HepG2 (cell line): ENCODE measurements around the gene SULT1B1. TPM values are rescaled to one million over a fixed set of nuclear protein-coding genes. Genes with fewer than 3 reads are reported as not detected.

Experiments used
- ATAC-seq: fragments of 200-7000 bp; cut with Tn5 transposase; 3 replicates; pipeline ENCODE4 v1.9.1; 2020; ENCODE audit warnings: mild to moderate bottlenecking, moderate library complexity
- BruUV-seq: library from RNA; stranded (reverse); fragments of 400-500 nt; replicated peaks from 2 replicates; lab custom pipeline; 2021; lab: Mats Ljungman, UMichigan
- CTCF ChIA-PET: fragments of 300-600 bp; formaldehyde crosslinking; extraction: SDS; loops from one replicate; lab custom pipeline; 2021; ENCODE audit warnings: low total read pairs, inconsistent platforms, low intra/inter-chr PET ratio; lab: Yijun Ruan, JAX
- POLR2A ChIA-PET: fragments of 350-600 bp; sonication (Branson Sonifier 250); formaldehyde crosslinking; loops from one replicate; lab custom pipeline; 2020; ENCODE audit warnings: antibody characterized with exemption, inconsistent platforms; lab: Yijun Ruan, JAX
- DNase-seq: peaks from one replicate; pipeline ENCODE4 v3.0.0-alpha.2; 2015; ENCODE audit warnings: low spot score
- FAIRE-seq: peaks from 3 replicates; lab custom pipeline; 2011; peaks lifted over from hg19 to GRCh38; lab: Jason Lieb, UNC
- H2AFZ ChIP-seq: one replicate; pipeline ENCODE4 v1.6.1; 2011; ENCODE audit warnings: low read length, inconsistent platforms
- H3K27ac ChIP-seq: fragments of 300-600 bp; 3 replicates; pipeline ENCODE4 v1.8.0; 2011; ENCODE audit warnings: mixed run types, mild to moderate bottlenecking, mixed read lengths, low read length, inconsistent platforms; ENCODE audit not compliant: insufficient read depth; ENCODE audit errors: extremely low read length
- H3K27me3 ChIP-seq, 2 experiments: fragments of 200-600 bp in 1 of 2; 2 replicates in 1 of 2; 3 replicates in 1 of 2; pipeline versions ENCODE4 v1.6.0 to v1.8.0; 2011; ENCODE audit warnings: low read length in 2 of 2, mild to moderate bottlenecking in 2 of 2, moderate library complexity in 2 of 2, inconsistent platforms in 1 of 2; ENCODE audit not compliant: insufficient read depth in 2 of 2, control insufficient read depth in 1 of 2
- H3K36me3 ChIP-seq, 2 experiments: fragments of 200-600 bp in 1 of 2; replicated peaks in 1 of 2; 2 replicates in 1 of 2; 3 replicates in 1 of 2; pipeline versions ENCODE4 v1.5.1 to v1.8.0; 2011; ENCODE audit warnings: low read length in 2 of 2, inconsistent platforms in 1 of 2; ENCODE audit not compliant: insufficient read depth in 2 of 2, control insufficient read depth in 1 of 2
- H3K4me1 ChIP-seq: 2 replicates; pipeline ENCODE4 v1.5.1; 2012; ENCODE audit warnings: low read length, inconsistent platforms; ENCODE audit not compliant: insufficient read depth
- H3K4me2 ChIP-seq: 2 replicates; pipeline ENCODE4 v1.6.0; 2011; ENCODE audit warnings: low read depth, low read length, inconsistent platforms
- H3K4me3 ChIP-seq, 3 experiments: fragments of 200-600 bp in 1 of 3; sonication (generic), shearing (Covaris generic) in 1 of 3; replicated peaks in 1 of 3; 2 replicates each; pipeline ENCODE4 v1.5.1; 2011 to 2016; ENCODE audit warnings: low read length in 3 of 3, inconsistent platforms in 2 of 3, low read depth in 2 of 3, mild to moderate bottlenecking in 2 of 3, control low read depth in 1 of 3, mixed read lengths in 1 of 3; ENCODE audit not compliant: insufficient read depth in 1 of 3
- H3K79me2 ChIP-seq: one replicate; pipeline ENCODE4 v1.6.1; 2011; ENCODE audit warnings: low read length, inconsistent platforms; ENCODE audit not compliant: insufficient read depth
- H3K9ac ChIP-seq: 2 replicates; pipeline ENCODE4 v1.6.0; 2011; ENCODE audit warnings: mild to moderate bottlenecking, low read depth, low read length, inconsistent platforms; ENCODE audit not compliant: insufficient read depth
- H3K9me3 ChIP-seq: 2 replicates; pipeline ENCODE4 v1.5.1; 2012; ENCODE audit warnings: mild to moderate bottlenecking, low read length
- H4K20me1 ChIP-seq: 2 replicates; pipeline ENCODE4 v1.6.0; 2011; ENCODE audit warnings: inconsistent platforms, mild to moderate bottlenecking, low read length, moderate library complexity; ENCODE audit not compliant: insufficient read depth
- AGO2 ChIP-seq: fragments of 200-400 bp; formaldehyde crosslinking; optimal IDR thresholded peaks from 2 replicates; pipeline ENCODE3; 2017; ENCODE audit warnings: mild to moderate bottlenecking, low read depth, low read length, moderate library complexity
- ARNTL ChIP-seq: sonication (generic); formaldehyde crosslinking; IDR thresholded peaks from 2 replicates; pipeline ENCODE4 v1.4.0; 2020; ENCODE audit warnings: mild to moderate bottlenecking, missing genetic modification reagents
- ELF3 ChIP-seq: IDR thresholded peaks from 2 replicates; pipeline ENCODE4 v1.6.1; 2016; ENCODE audit warnings: missing genetic modification reagents, missing compliant biosample characterization
- HMGA1 ChIP-seq: sonication (generic); formaldehyde crosslinking; conservative IDR thresholded peaks from 2 replicates; pipeline ENCODE4 v1.4.0; 2020; ENCODE audit warnings: missing genetic modification reagents
- IRX3 ChIP-seq: sonication (generic); formaldehyde crosslinking; IDR thresholded peaks from 2 replicates; pipeline ENCODE4 v1.8.1; 2023; ENCODE audit warnings: mild to moderate bottlenecking, low read depth, missing genetic modification reagents, borderline replicate concordance
- MIER3 ChIP-seq: IDR thresholded peaks from 2 replicates; pipeline ENCODE4 v1.6.1; 2016; ENCODE audit warnings: missing compliant biosample characterization, borderline replicate concordance
- MIXL1 ChIP-seq: IDR thresholded peaks from 2 replicates; pipeline ENCODE4 v1.6.1; 2016
- NCOA5 ChIP-seq: sonication (generic); formaldehyde crosslinking; IDR thresholded peaks from 2 replicates; pipeline ENCODE4 v1.4.0; 2020; ENCODE audit warnings: missing genetic modification reagents
- PAWR ChIP-seq: sonication (generic); formaldehyde crosslinking; IDR thresholded peaks from 2 replicates; pipeline ENCODE4 v1.4.0; 2020; ENCODE audit warnings: missing genetic modification reagents, mild to moderate bottlenecking, borderline replicate concordance
- RBFOX2 ChIP-seq: fragments of 200-400 bp; formaldehyde crosslinking; IDR thresholded peaks from 2 replicates; pipeline ENCODE4 v1.6.1; 2017; ENCODE audit warnings: low read depth, mild to moderate bottlenecking, low read length
- REL ChIP-seq: sonication (generic); formaldehyde crosslinking; conservative IDR thresholded peaks from 2 replicates; pipeline ENCODE4 v1.8.0; 2022; ENCODE audit warnings: mild to moderate bottlenecking, missing genetic modification reagents, moderate library complexity
- SIN3A ChIP-seq: IDR thresholded peaks from 2 replicates; pipeline ENCODE4 v1.6.1; 2011; ENCODE audit warnings: low read depth, mild to moderate bottlenecking, control low read depth, low read length, borderline replicate concordance
- SUZ12 ChIP-seq: fragments of 150-350 bp; IDR thresholded peaks from 2 replicates; pipeline ENCODE4 v1.6.1; 2014; ENCODE audit warnings: low read depth, low read length
- THAP11 ChIP-seq: IDR thresholded peaks from 2 replicates; pipeline ENCODE4 v1.6.1; 2016; ENCODE audit warnings: missing biosample characterization, missing genetic modification reagents
- ZBTB21 ChIP-seq: sonication (generic); formaldehyde crosslinking; IDR thresholded peaks from 2 replicates; pipeline ENCODE4 v1.4.0; 2020; ENCODE audit warnings: missing genetic modification reagents
- ZNF101 ChIP-seq: sonication (generic); formaldehyde crosslinking; IDR thresholded peaks from 2 replicates; pipeline ENCODE4 v1.4.0; 2020; ENCODE audit warnings: mild to moderate bottlenecking, low read depth, missing genetic modification reagents, borderline replicate concordance
- ZNF230 ChIP-seq: sonication (generic); formaldehyde crosslinking; IDR thresholded peaks from 2 replicates; pipeline ENCODE4 v1.4.0; 2020; ENCODE audit warnings: mild to moderate bottlenecking, missing genetic modification reagents
- ZNF678 ChIP-seq: sonication (generic); formaldehyde crosslinking; IDR thresholded peaks from 2 replicates; pipeline ENCODE4 v1.4.0; 2020; ENCODE audit warnings: mild to moderate bottlenecking, missing genetic modification reagents
- ZNF687 ChIP-seq: sonication (generic); formaldehyde crosslinking; IDR thresholded peaks from 2 replicates; pipeline ENCODE4 v1.5.1; 2020; ENCODE audit warnings: mild to moderate bottlenecking, missing genetic modification reagents, moderate library complexity
- WGBS: methylation state at CpG from one replicate; pipeline ENCODE4 v1.1.6; 2017; ENCODE audit warnings: low lambda C conversion rate; 5-methylcytosine and 5-hydroxymethylcytosine counted together
- in situ Hi-C: cut with HindIII; loops from 2 replicates; pipeline ENCODE4 v1.10.0; 2017; ENCODE audit warnings: low pct_unique_long_range_greater_than_20kb; ENCODE audit not compliant: extremely low pct_ligation_motif_present
- intact Hi-C: fragments of 100-400 bp; cut with micrococcal nuclease; formaldehyde crosslinking; loops from one replicate; pipeline ENCODE4 v1.10.0; 2022; ENCODE audit not compliant: unreplicated experiment
- polyA plus RNA-seq, 8 experiments: library from polyadenylated mRNA; depleted of rRNA in 3 of 8; stranded (reverse) in 7 of 8; unstranded in 1 of 8; fragments of >200 nt; fragmentation: Illumina TruSeq in 4 of 8; extraction: Trizol in 4 of 8; gene quantifications; 2 replicates each; pipeline versions ENCODE4 v1.2.1 to v1.2.3, GENCODE V29; 2011 to 2016; ENCODE audit warnings: low read depth in 4 of 8, missing spikeins in 1 of 8, mixed read lengths in 1 of 8; ENCODE audit not compliant: insufficient read depth in 1 of 8
- total RNA-seq, 5 experiments: library from RNA; depleted of rRNA; stranded (reverse); fragments of >200 nt; fragmentation: Illumina TruSeq; extraction: Trizol; gene quantifications; 2 replicates each; pipeline ENCODE4 v1.2.3, GENCODE V29; 2016; ENCODE audit warnings: low read depth in 1 of 5
- TF ChIP-seq, protein P1 (sequence below): IDR thresholded peaks from 2 replicates; pipeline ENCODE4 v1.6.1; 2016; ENCODE audit warnings: mild to moderate bottlenecking, missing biosample characterization, missing genetic modification reagents
- TF ChIP-seq, protein P2 (sequence below): sonication (generic); formaldehyde crosslinking; IDR thresholded peaks from 2 replicates; pipeline ENCODE4 v1.8.0; 2022; ENCODE audit warnings: missing genetic modification reagents, mild to moderate bottlenecking, borderline replicate concordance

SULT1B1 gene
- total and polyA plus RNA-seq, 2 of the 13 experiments (the other 11 are each of a cell fraction or from before 2014, with no cell fraction given) = 0.20 to 0.25 TPM

DNA sequence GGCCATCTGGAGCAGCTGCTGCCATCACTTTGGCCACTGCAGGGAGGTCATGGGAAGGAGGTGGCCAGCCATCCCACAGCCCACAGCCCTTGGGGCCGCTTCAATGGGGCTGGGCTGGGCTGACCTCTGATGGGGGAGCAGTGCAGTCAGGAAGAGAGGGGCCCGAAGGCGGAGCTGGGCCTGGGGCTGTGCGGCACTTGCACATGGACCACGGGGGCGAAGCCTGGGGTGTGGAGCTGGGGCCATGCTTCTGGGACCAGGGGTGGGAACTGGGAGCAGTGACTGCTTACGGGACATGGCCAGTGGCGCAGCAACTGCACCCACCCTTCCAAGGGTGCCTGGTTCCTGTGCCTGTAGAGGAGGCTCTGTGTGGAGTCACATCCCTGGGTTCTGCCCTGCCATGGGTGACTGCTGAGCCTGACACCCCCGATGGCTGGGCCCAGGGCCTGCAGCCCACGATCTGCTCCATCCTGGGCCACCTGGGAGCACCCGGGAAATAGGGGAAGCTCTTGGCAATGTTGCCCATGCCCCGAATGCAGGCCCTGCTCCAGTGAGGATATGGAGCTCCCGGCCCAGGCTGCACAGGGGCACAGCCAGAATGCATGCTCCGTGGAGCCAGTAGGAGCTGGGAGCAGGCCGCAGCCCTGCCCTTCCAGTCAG lies 22.4 kb upstream of the SULT1B1 start:
- Histone ChIP-seq H3K4me3 (no peak overlapping the region), H3K79me2 (no peaks in the 10 kb centered on the region), H4K20me1 (no peaks in the 10 kb centered on the region), H3K9ac (no peak overlapping the region), H3K9me3 (no peaks in the 10 kb centered on the region), H2AFZ (no peak overlapping the region), H3K27me3 (no peaks in the 10 kb centered on the region), H3K36me3 (no peaks in the 10 kb centered on the region), H3K4me1 (peaks cover 47% of the 10 kb centered on the region), H3K27ac (no peak overlapping the region), H3K4me2 (no peak overlapping the region)
- WGBS = 95% methylated on average over 9 of the region's 15 CpGs
- ChIA-PET POLR2A (interaction anchor here (1.1 to 1.7 kb wide), 2 partner anchors 48 to 50 kb away, joined by 3 to 6 read pairs; no protein-coding TSS in a partner anchor), CTCF (no interaction called here)
- no TSS peak for BruUV-seq
- peak; percentile 15; the same call in 2 of the 3 replicates for ATAC-seq
- no peak for FAIRE-seq
- intact Hi-C loops (loop anchor here (5.0 kb wide), 1 partner anchor 40 kb away; no protein-coding TSS in a partner anchor), in situ Hi-C loops (no loop called here)
- DNase-seq = no peak
- TF ChIP-seq, protein P1, sequence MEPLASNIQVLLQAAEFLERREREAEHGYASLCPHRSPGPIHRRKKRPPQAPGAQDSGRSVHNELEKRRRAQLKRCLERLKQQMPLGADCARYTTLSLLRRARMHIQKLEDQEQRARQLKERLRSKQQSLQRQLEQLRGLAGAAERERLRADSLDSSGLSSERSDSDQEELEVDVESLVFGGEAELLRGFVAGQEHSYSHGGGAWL (CRISPR knock-in tag) = 0 out of 2 replicates have a peak, but pooled peaks have one; percentile 37
- TF ChIP-seq ZNF101 (CRISPR knock-in tag) (no peak), ZNF687 (CRISPR knock-in tag) (peak; percentile 40; the same call in 1 of the 2 replicates), SIN3A (no peak), MIXL1 (CRISPR knock-in tag) (no peak), ZNF678 (no peak), ZBTB21 (CRISPR knock-in tag) (no peak), RBFOX2 (peak; percentile 47; the same call in 1 of the 2 replicates), ZNF230 (CRISPR knock-in tag) (no peak), ARNTL (no peak), THAP11 (CRISPR knock-in tag) (no peak), MIER3 (CRISPR knock-in tag) (no peak), NCOA5 (no peak), REL (CRISPR knock-in tag) (0 out of 2 replicates have a peak, but pooled peaks have one; percentile 8), HMGA1 (CRISPR knock-in tag) (no peak), AGO2 (peak; percentile 39), ELF3 (CRISPR knock-in tag) (no peak), SUZ12 (no peak), IRX3 (CRISPR knock-in tag) (0 out of 2 replicates have a peak, but pooled peaks have one; percentile 16), PAWR (no peak)
- TF ChIP-seq, protein P2, sequence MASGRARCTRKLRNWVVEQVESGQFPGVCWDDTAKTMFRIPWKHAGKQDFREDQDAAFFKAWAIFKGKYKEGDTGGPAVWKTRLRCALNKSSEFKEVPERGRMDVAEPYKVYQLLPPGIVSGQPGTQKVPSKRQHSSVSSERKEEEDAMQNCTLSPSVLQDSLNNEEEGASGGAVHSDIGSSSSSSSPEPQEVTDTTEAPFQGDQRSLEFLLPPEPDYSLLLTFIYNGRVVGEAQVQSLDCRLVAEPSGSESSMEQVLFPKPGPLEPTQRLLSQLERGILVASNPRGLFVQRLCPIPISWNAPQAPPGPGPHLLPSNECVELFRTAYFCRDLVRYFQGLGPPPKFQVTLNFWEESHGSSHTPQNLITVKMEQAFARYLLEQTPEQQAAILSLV (CRISPR knock-in tag) = no peak
